Kidney epithelial cell (primary cell): Measurements from ENCODE around the gene TDRD7. TPM values are rescaled to one million over a fixed set of nuclear protein-coding genes. Genes with fewer than 3 reads are reported as not detected.

Source experiments
- DNase-seq: peaks from one replicate; pipeline ENCODE4 v3.0.0-alpha.2; 2010; ENCODE audit warnings: low read depth
- H3K27me3 ChIP-seq: 2 replicates; pipeline ENCODE4 v1.6.0; 2011; ENCODE audit warnings: low read length; ENCODE audit not compliant: control insufficient read depth, insufficient read depth
- H3K36me3 ChIP-seq: 2 replicates; pipeline ENCODE4 v1.5.1; 2011; ENCODE audit warnings: low read length; ENCODE audit not compliant: control insufficient read depth, insufficient read depth
- H3K4me3 ChIP-seq: 2 replicates; pipeline ENCODE4 v1.5.1; 2011; ENCODE audit warnings: low read depth, mild to moderate bottlenecking, control low read depth, low read length
- total RNA-seq: library from RNA; depleted of rRNA; stranded (reverse); fragments of >200 nt; gene quantifications from 2 replicates; pipeline ENCODE4 v1.2.3, GENCODE V29; 2015
- TF ChIP-seq, protein P1 (sequence below): IDR thresholded peaks from 2 replicates; pipeline ENCODE4 v1.5.1; 2011; ENCODE audit warnings: mild to moderate bottlenecking, moderate library complexity, low read length, control low read depth, inconsistent platforms; ENCODE audit not compliant: insufficient read depth, poor library complexity, severe bottlenecking

Gene TDRD7
- total RNA-seq, 1 donor from 2014 or later: 8.3 TPM

DNA sequence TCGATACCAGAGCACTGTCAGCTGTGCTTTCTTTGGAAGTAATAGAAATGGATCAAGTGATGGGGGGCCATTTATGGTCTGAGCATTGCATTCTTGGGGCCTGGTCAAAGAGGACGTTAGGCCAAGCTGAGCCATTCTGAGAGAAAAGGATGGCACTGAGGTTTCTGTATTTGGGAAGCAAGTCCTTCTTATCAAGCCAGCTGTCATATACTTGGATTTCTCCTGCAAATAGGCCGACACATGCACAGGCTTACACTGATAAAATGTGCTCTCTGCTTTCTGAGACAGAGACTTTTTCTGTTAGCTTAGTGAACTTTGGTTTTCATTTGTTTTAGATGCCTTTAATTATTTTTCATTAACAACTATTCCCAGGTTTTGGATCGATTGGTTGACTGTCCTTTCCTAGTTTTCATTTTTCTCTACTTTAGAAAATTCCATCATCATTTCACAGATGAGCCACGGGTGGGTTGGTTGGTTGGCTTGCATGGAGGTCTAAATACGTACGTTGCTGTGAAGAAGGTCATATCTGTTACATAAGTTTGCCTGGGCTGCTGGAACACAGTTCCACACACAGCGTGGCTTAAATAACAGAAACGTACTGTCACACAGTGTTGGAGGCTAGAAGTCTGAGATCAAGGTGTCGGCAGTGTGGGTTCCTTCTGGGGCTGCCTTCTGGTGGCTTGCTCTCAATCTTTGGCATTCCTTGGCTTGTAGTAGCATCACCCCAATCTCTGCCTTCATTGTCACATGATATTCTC, 109.9 kb downstream of the TDRD7 start:
- no peaks in the 10 kb centered on the region for H3K27me3 ChIP-seq
- TF ChIP-seq, protein P1, sequence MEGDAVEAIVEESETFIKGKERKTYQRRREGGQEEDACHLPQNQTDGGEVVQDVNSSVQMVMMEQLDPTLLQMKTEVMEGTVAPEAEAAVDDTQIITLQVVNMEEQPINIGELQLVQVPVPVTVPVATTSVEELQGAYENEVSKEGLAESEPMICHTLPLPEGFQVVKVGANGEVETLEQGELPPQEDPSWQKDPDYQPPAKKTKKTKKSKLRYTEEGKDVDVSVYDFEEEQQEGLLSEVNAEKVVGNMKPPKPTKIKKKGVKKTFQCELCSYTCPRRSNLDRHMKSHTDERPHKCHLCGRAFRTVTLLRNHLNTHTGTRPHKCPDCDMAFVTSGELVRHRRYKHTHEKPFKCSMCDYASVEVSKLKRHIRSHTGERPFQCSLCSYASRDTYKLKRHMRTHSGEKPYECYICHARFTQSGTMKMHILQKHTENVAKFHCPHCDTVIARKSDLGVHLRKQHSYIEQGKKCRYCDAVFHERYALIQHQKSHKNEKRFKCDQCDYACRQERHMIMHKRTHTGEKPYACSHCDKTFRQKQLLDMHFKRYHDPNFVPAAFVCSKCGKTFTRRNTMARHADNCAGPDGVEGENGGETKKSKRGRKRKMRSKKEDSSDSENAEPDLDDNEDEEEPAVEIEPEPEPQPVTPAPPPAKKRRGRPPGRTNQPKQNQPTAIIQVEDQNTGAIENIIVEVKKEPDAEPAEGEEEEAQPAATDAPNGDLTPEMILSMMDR: no peak
- no peak for DNase-seq
- H3K4me3 ChIP-seq: no peak overlapping the region
- no peaks in the 10 kb centered on the region for H3K36me3 ChIP-seq

DNA sequence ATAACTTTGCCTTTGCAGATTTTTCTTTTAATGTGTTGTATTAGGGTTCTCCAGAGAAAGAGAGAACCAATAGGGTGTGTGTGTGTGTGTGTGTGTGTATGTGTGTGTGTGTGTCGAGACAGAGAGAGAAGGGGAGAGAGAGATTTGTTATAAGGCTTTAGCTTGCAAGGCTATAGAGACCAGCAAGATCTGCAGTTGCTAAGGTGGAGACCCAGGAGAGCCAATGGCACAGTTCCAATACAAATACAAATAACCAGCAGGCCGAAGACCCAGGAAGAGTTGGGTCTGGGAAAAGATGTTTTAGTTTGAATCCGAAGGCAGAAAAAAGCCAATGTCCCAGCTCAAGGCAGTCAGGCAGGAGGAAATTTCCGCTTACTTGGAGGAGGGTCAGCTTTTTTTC, 112.5 kb downstream of the TDRD7 start:
- TF ChIP-seq, protein P1: no peak
- DNase-seq: no peak
- Histone ChIP-seq H3K4me3 (no peak overlapping the region), H3K27me3 (no peaks in the 10 kb centered on the region), H3K36me3 (no peaks in the 10 kb centered on the region)

DNA sequence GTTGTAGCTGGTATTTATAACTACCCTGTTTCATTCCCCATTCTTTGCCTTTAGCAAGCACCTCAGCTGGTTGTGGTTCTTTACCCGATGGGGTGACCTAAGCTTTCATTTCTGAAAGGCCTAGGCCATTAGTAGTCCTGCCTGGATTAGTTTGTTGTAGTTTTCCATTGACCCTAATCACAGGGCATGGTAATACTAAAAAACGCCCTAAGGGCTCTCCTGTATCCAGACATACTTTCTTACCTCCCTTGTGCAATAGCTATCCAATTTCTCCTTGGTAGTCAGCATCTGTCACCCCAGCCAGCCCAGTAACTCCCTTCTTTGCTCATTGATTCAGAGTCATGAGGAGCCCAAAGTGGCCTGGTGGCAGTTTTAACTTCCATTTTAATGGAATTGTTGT, 113.6 kb downstream of the TDRD7 start:
- DNase-seq: no peak
- no peaks in the 10 kb centered on the region for H3K27me3 ChIP-seq
- TF ChIP-seq, protein P1: no peak

DNA sequence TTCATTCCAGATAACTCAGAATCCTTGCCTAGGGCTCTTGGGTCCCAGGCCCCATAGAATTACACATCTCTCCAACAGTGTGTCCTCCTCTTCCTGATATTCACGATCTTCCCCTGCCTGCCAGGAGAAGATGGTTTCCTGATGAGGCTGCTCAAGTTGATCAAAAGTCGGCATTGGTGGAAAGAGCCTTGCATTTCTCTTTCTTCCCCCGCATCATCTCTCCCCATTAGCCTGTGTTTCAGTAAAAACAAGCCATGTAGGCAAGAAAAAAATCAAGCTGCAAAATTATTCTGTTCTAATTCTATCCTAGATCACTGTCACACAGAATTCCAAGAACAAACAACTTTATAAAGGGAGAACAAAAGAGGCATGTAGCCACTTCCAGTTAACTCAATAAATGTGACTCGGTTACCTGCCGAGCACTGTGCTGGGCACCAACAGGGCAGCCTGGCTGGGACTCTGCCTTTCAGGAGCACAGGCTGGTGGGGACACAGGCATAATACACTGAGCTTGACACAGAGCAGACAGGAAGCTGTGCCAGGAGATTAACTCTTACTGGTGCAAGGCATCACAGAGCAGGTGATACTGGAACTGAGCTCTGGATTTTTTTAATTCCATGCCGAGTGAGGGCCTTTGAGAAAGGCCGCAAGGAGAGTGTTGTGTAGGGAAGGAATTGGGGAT, 115.1 kb downstream of the TDRD7 start:
- no peak overlapping the region for H3K4me3 ChIP-seq
- no peaks in the 10 kb centered on the region for H3K36me3 ChIP-seq
- DNase-seq: no peak
- H3K27me3 ChIP-seq: no peaks in the 10 kb centered on the region
- TF ChIP-seq, protein P1: no peak

More for the DNA sequence above, 113.6 kb downstream of the TDRD7 start:
- H3K36me3 ChIP-seq: no peaks in the 10 kb centered on the region
- no peak overlapping the region for H3K4me3 ChIP-seq

DNA sequence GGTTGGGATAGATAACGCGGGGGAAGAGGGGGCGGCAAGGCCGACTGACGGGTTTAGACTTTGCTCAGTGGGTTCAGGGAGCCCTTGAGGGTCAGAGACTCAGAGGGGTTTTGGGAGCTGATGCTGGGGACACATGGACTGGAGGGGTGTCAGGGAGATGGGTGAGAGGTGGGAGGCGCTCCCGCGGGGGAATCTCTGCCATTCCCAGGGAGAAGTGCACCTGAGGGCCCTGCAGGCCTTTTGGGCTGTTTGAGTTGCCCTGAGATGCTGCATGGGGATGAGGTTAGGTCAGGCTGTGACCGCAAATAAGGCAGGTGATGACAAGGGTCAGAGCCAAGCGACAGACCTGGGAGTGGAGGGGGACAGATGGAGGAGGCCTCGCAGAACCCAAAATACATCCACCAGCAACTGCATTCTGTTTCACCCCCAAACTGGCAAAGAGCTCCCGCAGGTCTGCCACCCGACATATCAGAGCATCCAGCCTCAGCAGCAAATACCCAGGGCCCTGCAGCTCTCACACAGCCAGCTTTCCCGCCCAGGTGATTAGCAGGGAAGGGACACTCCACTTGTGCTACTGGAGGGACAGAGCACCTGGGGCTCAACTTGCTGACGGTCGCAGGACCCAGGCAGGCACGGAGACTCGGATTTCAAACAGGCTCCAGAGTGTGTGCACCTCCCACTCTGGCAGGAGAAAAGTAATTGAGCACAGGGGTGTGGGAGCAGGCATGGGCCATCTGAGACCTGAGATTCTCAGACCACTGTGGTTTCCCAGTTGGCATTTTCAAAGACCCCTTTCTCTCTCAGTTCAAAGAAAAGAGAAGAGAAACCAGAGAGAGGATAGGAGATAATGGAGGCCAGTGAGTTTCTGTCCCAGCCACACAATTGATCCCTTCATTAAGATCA, 116.0 kb downstream of the TDRD7 start:
- TF ChIP-seq, protein P1: no peak
- Histone ChIP-seq H3K36me3 (no peaks in the 10 kb centered on the region), H3K27me3 (no peaks in the 10 kb centered on the region), H3K4me3 (no peak overlapping the region)
- no peak for DNase-seq
